HT1080 (cell line): Measurements from ENCODE around the gene TBC1D1. TPM values are rescaled to one million over a fixed set of nuclear protein-coding genes. Genes with fewer than 3 reads are reported as not detected.
"Not testable (repeated sequence)": the region's sequence is repeated elsewhere in the genome, so short reads cannot be mapped to it uniquely, and the experiment has no call there.

Experiments
- DNase-seq: peaks from one replicate; pipeline ENCODE4 v3.0.0-alpha.2; 2015; ENCODE audit warnings: low read depth
- total RNA-seq: library from RNA; depleted of rRNA; stranded (reverse); fragments of >200 nt; shearing (Covaris generic); gene quantifications from 2 replicates; pipeline ENCODE4 v1.2.3, GENCODE V29; 2014

Gene TBC1D1
- total RNA-seq, 1 experiment from 2014 or later = 129 TPM

DNA sequence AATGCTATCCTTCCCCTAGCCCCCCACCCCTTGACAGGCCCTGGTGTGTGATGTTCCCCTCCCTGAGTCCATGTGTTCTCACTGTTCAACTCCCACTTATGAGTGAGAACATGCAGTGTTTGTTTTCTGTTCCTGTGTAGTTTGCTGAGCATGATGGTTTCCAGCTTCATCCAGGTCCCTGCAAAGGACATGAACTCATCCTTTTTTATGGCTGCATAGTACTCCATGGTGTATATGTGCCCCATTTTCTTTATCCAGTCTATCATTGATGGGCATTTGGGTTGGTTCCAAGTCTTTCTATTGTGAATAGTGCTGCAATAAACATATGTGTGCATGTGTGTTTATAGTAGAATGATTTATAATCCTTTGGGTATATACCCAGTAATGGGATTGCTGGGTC lies 32.2 kb downstream of the TBC1D1 start:
- DNase-seq = not testable (repeated sequence)

GRCh38 chr4:37924946-37925345 lies 34.1 kb downstream of the TBC1D1 start:
- no peak for DNase-seq

GRCh38 chr4:37927434-37927833 lies 36.5 kb downstream of the TBC1D1 start:
- no peak for DNase-seq

DNA sequence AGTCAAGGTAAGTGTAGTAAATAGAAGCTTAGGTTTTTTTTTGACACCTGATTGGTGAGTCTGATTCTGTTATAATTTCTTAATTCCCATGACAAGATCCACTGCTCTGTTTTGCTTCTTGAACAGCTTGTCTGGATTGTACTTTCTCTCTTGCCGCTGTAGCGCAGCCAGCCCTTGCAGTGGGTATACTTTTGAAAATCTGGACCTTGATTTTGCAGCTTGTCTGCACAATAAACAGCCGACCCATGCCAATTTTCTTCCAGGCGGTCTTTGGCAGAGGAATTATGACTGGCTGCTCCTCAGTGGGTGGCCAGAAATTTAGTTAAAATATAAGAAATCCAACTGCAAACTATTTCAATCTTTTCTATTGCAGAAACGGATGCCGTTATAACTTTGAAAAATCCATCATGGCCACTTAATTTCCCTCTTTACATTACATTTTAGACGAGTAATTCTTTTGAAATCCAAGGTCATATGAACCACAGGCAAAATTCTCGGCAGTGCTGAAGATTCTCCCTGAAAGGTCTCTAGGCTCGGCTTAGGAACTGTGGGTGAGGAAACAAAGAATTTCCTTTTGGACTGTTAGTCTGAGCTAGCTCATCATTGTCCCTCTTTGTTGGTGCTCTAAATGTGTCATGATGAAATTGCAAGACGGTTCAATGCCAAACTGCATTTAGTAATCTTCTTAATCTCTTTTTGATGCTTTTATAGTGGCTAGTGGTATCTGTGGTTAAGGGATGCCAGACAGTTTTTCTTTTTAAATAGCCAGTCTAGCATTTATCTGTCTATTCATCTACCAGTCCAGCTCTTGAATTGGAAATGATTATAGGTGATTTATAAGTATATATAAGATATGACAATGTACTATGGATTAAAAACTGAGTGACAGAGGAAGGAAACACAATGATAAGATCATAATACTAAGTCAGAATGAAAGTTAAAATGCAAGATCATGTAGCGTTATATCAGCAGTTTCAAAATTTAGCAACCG lies 37.8 kb downstream of the TBC1D1 start:
- DNase-seq = peak; percentile 43

GRCh38 chr4:37934096-37934495 lies 43.2 kb downstream of the TBC1D1 start:
- DNase-seq = no peak

DNA sequence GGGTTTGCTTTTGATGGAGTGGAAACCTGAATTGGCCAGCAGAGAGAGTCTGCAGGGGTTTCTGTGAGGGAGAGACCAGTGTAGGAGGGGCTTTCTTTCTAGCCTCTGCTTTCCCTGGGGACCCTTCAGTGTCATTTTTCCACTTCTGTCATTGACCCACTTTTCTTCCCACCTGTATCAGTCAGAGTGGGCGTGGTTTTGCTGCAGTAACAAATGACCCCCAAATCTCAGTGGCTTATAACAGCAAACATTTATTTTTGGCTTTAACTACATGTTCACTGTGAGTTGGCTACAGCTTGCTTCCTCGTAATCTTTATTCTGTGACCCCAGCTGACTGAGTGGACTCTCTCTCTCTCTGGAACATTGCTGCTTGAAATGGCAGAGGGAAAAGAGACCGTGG lies 43.7 kb downstream of the TBC1D1 start:
- DNase-seq = no peak

DNA sequence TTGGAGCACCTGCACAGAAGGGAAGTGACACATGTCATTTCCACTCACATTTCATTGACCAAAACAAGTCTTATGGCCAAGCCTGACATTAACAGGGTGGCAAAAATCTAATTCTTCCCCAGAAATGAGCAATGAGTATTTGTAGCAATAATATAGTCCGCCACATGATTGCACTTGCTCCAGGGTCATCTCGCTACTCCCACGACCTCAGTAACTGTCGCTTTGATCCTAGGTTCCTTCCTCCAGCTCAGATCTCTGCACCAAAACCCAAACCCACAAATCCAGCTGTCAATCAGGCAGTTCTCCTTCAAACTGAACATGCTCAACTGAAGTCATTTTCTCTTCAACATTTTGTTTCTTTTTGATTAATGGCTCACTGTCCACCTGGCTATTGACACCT lies 44.1 kb downstream of the TBC1D1 start:
- DNase-seq = no peak

DNA sequence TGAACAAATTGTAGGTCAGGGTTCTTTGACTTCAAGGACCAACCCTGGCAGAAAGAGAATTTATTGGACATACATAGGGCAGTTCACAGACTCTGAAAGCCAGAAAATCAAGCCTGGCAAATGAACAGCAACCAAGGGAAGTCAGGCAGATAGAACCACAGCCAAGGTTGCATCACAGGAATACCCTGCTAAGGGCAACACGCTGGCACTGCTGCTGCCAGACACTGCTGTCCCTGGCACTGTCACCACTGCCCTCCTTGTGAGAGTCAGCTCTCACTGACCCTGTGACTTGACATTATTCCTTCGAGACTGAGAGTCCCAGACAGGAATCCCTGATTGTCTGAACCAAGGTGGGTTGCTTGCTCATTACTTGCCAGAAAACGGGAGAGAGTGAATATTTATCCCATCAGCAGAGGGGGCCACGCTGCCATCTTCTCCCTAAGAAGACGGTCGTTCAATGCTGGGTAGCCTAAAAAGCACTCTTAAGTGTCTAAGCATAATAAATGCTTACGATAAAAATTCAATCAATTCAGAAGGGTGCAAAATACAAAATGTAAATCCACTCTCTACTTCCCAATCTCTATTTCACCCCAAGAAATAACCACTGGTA lies 46.1 kb downstream of the TBC1D1 start:
- DNase-seq = no peak

DNA sequence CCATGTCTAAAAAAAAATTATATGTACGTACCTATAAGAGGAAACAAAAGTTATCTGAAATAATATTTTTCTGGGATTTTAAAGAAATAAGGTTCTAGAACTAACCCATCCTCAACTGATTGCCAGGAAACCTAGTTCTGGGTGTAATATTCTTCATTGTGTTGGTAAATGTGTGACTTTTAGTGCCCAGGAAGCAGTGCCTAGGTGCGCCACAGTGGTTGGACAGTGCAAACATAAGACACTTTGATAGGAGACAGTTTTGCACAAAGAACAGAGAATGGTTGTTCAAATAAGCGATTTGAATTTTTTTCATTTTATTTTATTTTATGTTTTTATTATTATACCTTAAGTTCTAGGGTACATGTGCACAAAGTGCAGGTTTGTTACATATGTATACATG lies 47.3 kb downstream of the TBC1D1 start:
- DNase-seq = no peak

GRCh38 chr4:37946503-37947179 lies 55.8 kb downstream of the TBC1D1 start:
- DNase-seq = no peak

GRCh38 chr4:37948542-37948941 lies 57.7 kb downstream of the TBC1D1 start:
- no peak for DNase-seq

DNA sequence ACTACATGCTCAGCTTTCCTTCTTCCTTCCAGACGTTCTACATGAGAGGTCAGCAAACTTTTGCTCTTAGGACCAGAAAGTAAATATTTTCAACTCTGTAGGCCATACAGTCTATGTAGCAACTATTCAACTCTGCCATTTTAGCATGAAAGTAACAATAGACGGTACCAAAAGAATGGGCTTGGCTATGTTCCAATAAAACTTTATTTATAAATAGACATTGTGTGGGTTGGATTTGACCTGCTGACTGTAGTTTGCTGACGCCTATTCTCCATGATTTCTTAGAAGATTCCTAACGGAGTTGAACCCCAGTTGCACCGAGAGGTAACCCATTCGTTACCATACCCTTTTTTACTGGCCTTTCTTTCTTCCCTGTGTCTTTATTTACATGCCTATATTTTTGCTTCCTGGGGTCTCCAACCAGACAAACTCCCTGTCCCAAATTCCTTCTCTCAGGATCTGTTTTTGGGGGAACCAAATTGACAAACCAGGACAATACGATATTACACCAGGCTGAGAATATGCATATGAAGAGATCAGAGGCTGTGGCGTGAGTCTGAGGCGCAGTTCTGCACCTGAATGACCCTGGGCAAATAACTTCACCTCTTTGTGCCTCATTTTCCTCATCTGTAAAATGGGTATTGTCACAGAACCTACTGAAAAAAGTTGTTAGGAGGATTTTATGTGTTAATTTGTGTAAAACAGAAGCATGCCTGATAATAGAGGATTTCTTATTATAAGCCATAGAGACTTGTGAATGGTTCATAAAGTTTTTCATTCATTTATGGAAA lies 58.9 kb downstream of the TBC1D1 start:
- no peak for DNase-seq

GRCh38 chr4:37951461-37952352 lies 60.8 kb downstream of the TBC1D1 start:
- no peak for DNase-seq

GRCh38 chr4:37953156-37953555 lies 62.3 kb downstream of the TBC1D1 start:
- no peak for DNase-seq

DNA sequence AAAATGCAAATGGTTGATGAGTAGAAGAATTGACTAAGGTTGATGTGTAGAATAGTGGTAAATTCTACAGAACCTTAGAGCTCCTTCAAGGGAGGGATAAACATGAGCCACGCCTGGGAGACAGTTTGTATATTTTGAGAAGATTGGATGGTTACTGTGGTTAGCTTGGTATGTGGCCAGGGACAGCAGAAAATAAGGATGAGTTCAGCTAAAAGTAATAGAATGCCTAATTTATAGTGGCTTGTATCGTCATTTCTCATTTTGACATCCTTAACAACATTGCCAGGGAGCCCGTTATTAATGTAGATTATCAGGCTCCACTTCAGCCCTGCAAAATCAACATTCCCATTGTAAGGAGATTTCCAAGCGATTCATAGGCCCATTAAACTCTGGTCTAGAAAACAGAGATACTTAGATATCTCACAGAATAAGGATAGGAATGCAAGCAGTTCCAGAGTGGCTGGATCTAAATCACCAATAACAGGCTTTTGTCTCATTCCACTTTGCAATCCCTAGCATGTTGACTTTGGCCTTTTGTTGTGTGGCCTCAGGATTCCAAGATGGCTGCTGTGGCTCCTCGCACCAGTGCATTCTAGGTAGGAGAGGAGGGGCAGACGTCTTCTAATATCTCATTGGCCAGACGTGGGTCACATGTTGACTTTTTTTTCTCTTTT lies 62.9 kb downstream of the TBC1D1 start:
- DNase-seq = peak; percentile 51

DNA sequence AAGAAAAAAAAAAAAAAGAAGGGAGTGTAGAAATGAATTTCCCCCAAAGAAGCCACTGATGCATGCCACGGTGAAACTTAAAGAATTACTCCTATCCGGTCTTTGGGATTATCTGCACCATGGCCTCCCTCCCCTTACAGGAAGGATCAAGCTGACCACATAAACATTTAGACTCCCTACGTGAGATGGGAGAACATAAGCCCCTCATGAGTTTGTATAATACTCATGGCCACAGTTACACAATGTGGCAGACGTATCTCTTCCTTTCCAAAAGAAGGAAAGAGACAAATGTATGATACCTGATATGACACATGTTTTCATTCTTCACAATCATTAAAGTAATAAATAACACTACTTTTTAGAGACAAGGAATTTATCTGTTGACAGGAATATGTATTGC lies 66.1 kb downstream of the TBC1D1 start:
- no peak for DNase-seq

GRCh38 chr4:37958932-37959331 lies 68.0 kb downstream of the TBC1D1 start:
- DNase-seq = no peak

DNA sequence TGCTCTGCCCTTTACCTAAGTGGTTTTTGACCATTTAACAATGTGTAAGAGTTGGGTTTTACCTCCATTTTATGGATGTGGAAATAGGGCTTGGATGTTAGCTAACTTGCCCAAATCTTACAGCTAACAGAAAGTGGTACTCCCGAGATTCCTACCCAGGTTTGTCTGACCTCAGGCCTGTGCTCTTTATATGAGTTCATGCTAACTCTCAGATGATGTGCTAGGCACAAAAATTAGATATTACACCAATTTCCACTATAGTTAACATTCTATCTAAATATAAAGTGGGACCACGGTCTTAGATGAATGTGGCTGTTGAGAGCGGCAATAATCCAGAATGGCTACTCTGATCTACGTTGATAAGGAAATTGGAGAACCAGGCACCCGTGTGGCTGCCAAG lies 69.2 kb downstream of the TBC1D1 start, which contains the start of gene PTTG2:
Gene PTTG2 (plus strand): TSS at position 301 of the 400 bp plus-strand sequence. CDS start 37 bp downstream, at position 338.
- no peak for DNase-seq

DNA sequence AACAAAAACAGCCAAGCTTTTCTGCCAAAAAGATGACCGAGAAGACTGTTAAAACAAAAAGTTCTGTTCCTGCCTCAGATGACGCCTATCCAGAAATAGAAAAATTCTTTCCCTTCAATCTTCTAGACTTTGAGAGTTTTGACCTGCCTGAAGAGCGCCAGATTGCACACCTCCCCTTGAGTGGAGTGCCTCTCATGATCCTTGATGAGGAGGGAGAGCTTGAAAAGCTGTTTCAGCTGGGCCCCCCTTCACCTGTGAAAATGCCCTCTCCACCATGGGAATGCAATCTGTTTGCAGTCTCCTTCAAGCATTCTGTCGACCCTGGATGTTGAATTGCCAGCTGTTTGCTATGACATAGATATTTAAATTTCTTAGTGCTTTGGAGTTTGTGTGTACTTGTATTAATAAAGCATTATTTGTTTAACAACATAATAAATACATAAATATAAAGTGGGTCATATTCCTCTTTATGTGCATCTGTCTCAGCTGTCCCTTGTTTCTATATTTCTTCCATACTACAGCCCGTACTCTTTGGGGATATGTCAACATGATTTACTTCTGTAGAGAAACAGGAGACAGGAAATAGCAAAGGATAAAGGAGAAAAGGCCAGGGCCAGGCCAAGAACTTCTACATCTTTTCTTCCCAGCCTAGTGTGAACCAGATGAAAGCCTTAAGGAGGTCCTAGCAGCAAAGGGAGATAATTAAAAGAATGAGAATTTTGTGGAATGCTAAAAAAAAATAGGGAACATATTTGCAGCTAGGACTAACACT lies 70.0 kb downstream of the TBC1D1 start:
- DNase-seq = no peak
